ENCODE results near the gene CHD6.
A peak's percentile ranks its signal among the peaks of the same experiment; 100 is the strongest.

The CHD6 gene

GRCh38 chr20:41458761-41459160 lies 159.4 kb downstream of the CHD6 start:
- DNase-seq = no peak

- no peak for DNase-seq
Observed at GRCh38 chr20:41457173-41457857, 160.9 kb downstream of the CHD6 start.

GRCh38 chr20:41456351-41456750 lies 161.8 kb downstream of the CHD6 start:
- DNase-seq = no peak

- no peak for DNase-seq
Observed at GRCh38 chr20:41454250-41454649, 163.9 kb downstream of the CHD6 start.

GRCh38 chr20:41453010-41453950 lies 164.9 kb downstream of the CHD6 start:
- DNase-seq = no peak

GRCh38 chr20:41452226-41452625 lies 166.0 kb downstream of the CHD6 start:
- DNase-seq = no peak

GRCh38 chr20:41447006-41447405 lies 171.2 kb downstream of the CHD6 start:
- DNase-seq = no peak

- DNase-seq = no peak
Observed at GRCh38 chr20:41446456-41446855, 171.7 kb downstream of the CHD6 start.

GRCh38 chr20:41444821-41445220 lies 173.4 kb downstream of the CHD6 start:
- no peak for DNase-seq

- DNase-seq = peak; percentile 6
Observed at GRCh38 chr20:41443691-41444090, 174.5 kb downstream of the CHD6 start.

GRCh38 chr20:41440882-41441281 lies 177.3 kb downstream of the CHD6 start:
- DNase-seq = no peak

GRCh38 chr20:41437836-41438235 lies 180.3 kb downstream of the CHD6 start:
- no peak for DNase-seq

- DNase-seq = peak; percentile 51
Observed at GRCh38 chr20:41436679-41437078, 181.5 kb downstream of the CHD6 start.

GRCh38 chr20:41433203-41433602 lies 185.0 kb downstream of the CHD6 start:
- DNase-seq = no peak

- DNase-seq = peak; percentile 22
Observed at GRCh38 chr20:41432746-41433145, 185.4 kb downstream of the CHD6 start.

- peak; percentile 61 for DNase-seq
Observed at GRCh38 chr20:41428285-41428684, 189.9 kb downstream of the CHD6 start.

- no peak for DNase-seq
Observed at GRCh38 chr20:41427833-41428232, 190.3 kb downstream of the CHD6 start.

- no peak for DNase-seq
Observed at GRCh38 chr20:41426976-41427375, 191.2 kb downstream of the CHD6 start.

- no peak for DNase-seq
Observed at GRCh38 chr20:41426086-41426830, 191.9 kb downstream of the CHD6 start.

- DNase-seq = no peak
Observed at GRCh38 chr20:41425180-41425884, 192.8 kb downstream of the CHD6 start.

- DNase-seq = no peak
Observed at GRCh38 chr20:41424546-41424945, 193.6 kb downstream of the CHD6 start.

GRCh38 chr20:41424011-41424410 lies 194.2 kb downstream of the CHD6 start:
- DNase-seq = no peak

GRCh38 chr20:41422953-41423352 lies 195.2 kb downstream of the CHD6 start:
- DNase-seq = no peak
